ENCODE measurements around the gene FAM107B. TPM values are rescaled to one million over a fixed set of nuclear protein-coding genes. Genes with fewer than 3 reads are reported as not detected.

The FAM107B gene
- total and polyA plus RNA-seq, 2 of the 8 experiments (the other 6 are each of a cell fraction or from before 2014, with no cell fraction given): 7.5 to 28.1 TPM

DNA sequence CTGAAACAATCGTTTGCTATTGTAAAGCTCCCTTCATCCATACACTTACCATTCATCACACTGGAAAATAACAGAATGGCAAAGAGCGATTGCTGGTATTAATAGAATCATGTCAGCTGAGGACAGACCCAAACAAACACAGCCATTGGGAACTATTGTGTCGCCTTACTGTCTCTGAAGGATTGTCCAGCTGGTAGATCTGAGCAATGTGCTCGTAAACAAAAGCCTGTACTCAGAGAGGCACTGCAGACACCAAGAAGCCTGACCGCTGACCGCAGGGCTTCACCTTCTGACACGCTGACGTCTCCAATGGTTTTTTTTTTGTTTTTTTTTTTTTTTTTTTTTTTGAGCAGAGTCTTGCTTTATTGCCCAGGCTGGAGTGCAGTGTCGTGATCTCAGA is 292.9 kb downstream of the FAM107B start:
- Histone ChIP-seq H3K14ac (ENCODE audit: insufficient read length) (no peak overlapping the region), H2AK5ac (ENCODE audit: low read depth, low read length) (no peak overlapping the region), H3K79me1 (ENCODE audit: low read depth, low read length) (no peaks in the 10 kb centered on the region), H3K23me2 (ENCODE audit: low read depth, low read length) (no peaks in the 10 kb centered on the region), H3K56ac (replicated peaks; ENCODE audit: insufficient read length, low read depth, low read length) (no peak overlapping the region), H2BK5ac (ENCODE audit: low read depth, low read length) (no peak overlapping the region), H4K5ac (ENCODE audit: insufficient read length, low read depth, low read length) (no peak overlapping the region), H3K18ac (ENCODE audit: extremely low read depth, low read length) (no peak overlapping the region), H3K9me3 (ENCODE audit: insufficient read depth in 2 of 2, low read depth in 1 of 2, low read length in 1 of 2) (peaks cover 0 to 4% of the 10 kb centered on the region in 2 experiments; a peak in 1 of 4 replicates), H3K4me3 (ENCODE audit: extremely low read depth in 1 of 4, insufficient read depth in 2 of 4, low read depth in 3 of 4, low read length in 4 of 4) (no peak overlapping the region), H2BK120ac (replicated peaks; ENCODE audit: low read depth, low read length) (no peak overlapping the region), H3K4me1 (replicated peaks in 1 of 4; ENCODE audit: control insufficient read depth in 3 of 4, insufficient read depth in 4 of 4, low read length in 3 of 4) (no peaks in the 10 kb centered on the region), H3K4me2 (ENCODE audit: insufficient read depth in 1 of 2, low read depth in 2 of 2, low read length in 2 of 2) (no peak overlapping the region), H3K23ac (ENCODE audit: insufficient read length) (no peak overlapping the region), H4K91ac (replicated peaks; ENCODE audit: insufficient read length, low read length) (no peak overlapping the region), H3K27me3 (replicated peaks in 1 of 4; ENCODE audit: control insufficient read depth in 3 of 4, extremely low read depth in 1 of 4, insufficient read depth in 3 of 4, low read length in 3 of 4) (no peaks in the 10 kb centered on the region; a peak in 1 of 7 replicates), H2BK20ac (ENCODE audit: low read length) (no peak overlapping the region), H3K36me3 (ENCODE audit: control insufficient read depth in 2 of 4, insufficient read depth in 4 of 4, low read length in 3 of 4) (no peaks in the 10 kb centered on the region), H3K27ac (ENCODE audit: low read depth, low read length) (no peak overlapping the region), H3K79me2 (ENCODE audit: control insufficient read depth in 1 of 2, insufficient read depth in 2 of 2, low read length in 2 of 2) (no peaks in the 10 kb centered on the region), H4K20me1 (replicated peaks in 1 of 2; ENCODE audit: control insufficient read depth in 1 of 2, insufficient read depth in 2 of 2, low read length in 2 of 2) (no peaks in the 10 kb centered on the region), H3K4ac (replicated peaks; ENCODE audit: insufficient read length, low read depth, low read length) (no peak overlapping the region), H3K9ac (replicated peaks in 1 of 4; ENCODE audit: extremely low read depth in 1 of 4, low read depth in 3 of 4, low read length in 3 of 4) (no peak overlapping the region), H2BK12ac (ENCODE audit: low read depth, low read length) (no peak overlapping the region), H2BK15ac (ENCODE audit: low read length) (no peak overlapping the region), H2AFZ (ENCODE audit: low read length) (no peak overlapping the region), H4K8ac (ENCODE audit: extremely low read depth, insufficient read depth, low read length) (no peak overlapping the region)
- no peak for FAIRE-seq
- CTCF ChIA-PET (ENCODE audit: partially characterized antibody): interaction anchor here (0.6 to 9.7 kb wide), 17 partner anchors 9 to 820 kb away, joined by 3 to 143 read pairs (median 3); partner anchors contain the start of gene FRMD4A
- WGBS, 2 experiments (ENCODE audit: extremely low coverage in 1 of 2, insufficient coverage in 1 of 2, insufficient read length in 1 of 2, insufficient replicate concordance in 2 of 2, low coverage in 1 of 2, low lambda C conversion rate in 2 of 2, missing lambda C conversion rate in 1 of 2): 86% methylated on average over 8 of the region's 9 CpGs; no CpG with 5 or more reads in 1 of the 2 experiments
- POLR2A ChIA-PET (ENCODE audit: partially characterized antibody): interaction anchor here (3.3 kb wide), 1 partner anchor 296 kb away, joined by 14 read pairs; no protein-coding TSS in a partner anchor
- DNase-seq (ENCODE audit: low read depth in 1 of 2, low spot score in 2 of 2): no peak
- TF ChIP-seq CTCF (IDR thresholded peaks at IDR 0.05; ENCODE audit: control extremely low read depth in 1 of 3, insufficient read depth in 1 of 3, low read depth in 1 of 3, low read length in 3 of 3) (no peak), TCF12 (IDR thresholded peaks at IDR 0.05; ENCODE audit: low read depth, low read length) (no peak), CEBPB (IDR thresholded peaks at IDR 0.05; ENCODE audit: low read depth, low read length) (no peak), CHD2 (IDR thresholded peaks at IDR 0.05; ENCODE audit: low read length) (no peak), ASH2L (IDR thresholded peaks at IDR 0.05; ENCODE audit: low read length) (no peak), EP300 (IDR thresholded peaks at IDR 0.05; ENCODE audit: borderline replicate concordance in 1 of 2, low read depth in 2 of 2, low read length in 2 of 2) (no peak), EZH2 (IDR thresholded peaks at IDR 0.05; ENCODE audit: low read depth, low read length, severe bottlenecking) (no peak), GTF2F1 (IDR thresholded peaks at IDR 0.05; ENCODE audit: borderline replicate concordance, low read depth, low read length) (no peak)

Measured in H1 (cell line).